ENCODE measurements around the gene APBA2. TPM values are rescaled to one million over a fixed set of nuclear protein-coding genes. Genes with fewer than 3 reads are reported as not detected.

The APBA2 gene
- total RNA-seq, 1 donor from 2014 or later, result 5.3 TPM

DNA sequence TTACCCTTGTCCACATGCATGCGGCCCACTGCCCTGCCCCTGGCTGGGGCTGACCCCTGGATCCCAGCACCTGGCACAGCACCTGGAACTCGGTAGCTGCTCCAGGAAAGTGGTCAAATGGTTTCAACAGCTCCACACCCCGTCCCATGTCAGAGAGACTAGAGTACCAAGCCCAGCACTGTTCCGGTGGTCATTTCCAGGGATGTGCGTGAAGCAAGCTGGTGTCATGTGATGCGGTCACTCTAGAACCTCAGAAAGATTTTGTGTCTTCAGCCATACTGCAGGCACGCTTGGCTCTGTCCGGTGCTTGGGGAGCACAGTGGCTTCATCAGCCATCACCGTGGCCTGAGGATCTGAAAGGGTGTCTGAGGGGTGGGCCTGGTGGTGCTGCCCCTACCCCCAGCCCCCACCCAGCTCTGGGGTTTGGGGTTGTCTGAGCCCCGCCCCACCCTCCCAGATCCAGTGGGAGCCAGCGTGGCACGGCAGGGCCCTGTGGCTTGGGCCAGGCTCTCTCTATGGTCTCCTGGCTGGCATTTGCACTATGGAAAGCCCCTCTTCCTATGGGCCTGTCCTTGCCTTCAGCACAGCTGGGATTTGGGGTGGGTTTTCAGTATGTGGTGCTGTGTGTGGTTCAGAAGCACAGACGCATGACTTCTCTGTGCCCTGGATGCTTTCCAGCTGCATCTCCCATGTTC is 15.3 kb downstream of the APBA2 start:
- Histone ChIP-seq H3K36me3 (ENCODE audit: control insufficient read depth, insufficient read depth, low read length) (no peaks in the 10 kb centered on the region), H3K27me3 (ENCODE audit: control insufficient read depth, insufficient read depth, low read length) (no peaks in the 10 kb centered on the region), H3K4me3 (ENCODE audit: low read depth, low read length) (no peak overlapping the region)
- TF ChIP-seq, protein P1, sequence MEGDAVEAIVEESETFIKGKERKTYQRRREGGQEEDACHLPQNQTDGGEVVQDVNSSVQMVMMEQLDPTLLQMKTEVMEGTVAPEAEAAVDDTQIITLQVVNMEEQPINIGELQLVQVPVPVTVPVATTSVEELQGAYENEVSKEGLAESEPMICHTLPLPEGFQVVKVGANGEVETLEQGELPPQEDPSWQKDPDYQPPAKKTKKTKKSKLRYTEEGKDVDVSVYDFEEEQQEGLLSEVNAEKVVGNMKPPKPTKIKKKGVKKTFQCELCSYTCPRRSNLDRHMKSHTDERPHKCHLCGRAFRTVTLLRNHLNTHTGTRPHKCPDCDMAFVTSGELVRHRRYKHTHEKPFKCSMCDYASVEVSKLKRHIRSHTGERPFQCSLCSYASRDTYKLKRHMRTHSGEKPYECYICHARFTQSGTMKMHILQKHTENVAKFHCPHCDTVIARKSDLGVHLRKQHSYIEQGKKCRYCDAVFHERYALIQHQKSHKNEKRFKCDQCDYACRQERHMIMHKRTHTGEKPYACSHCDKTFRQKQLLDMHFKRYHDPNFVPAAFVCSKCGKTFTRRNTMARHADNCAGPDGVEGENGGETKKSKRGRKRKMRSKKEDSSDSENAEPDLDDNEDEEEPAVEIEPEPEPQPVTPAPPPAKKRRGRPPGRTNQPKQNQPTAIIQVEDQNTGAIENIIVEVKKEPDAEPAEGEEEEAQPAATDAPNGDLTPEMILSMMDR (IDR thresholded peaks at IDR 0.05; ENCODE audit: insufficient read depth, low read length, severe bottlenecking), result no peak
- DNase-seq (ENCODE audit: low read depth) (no peak), FAIRE-seq (peak; percentile 60)

DNA sequence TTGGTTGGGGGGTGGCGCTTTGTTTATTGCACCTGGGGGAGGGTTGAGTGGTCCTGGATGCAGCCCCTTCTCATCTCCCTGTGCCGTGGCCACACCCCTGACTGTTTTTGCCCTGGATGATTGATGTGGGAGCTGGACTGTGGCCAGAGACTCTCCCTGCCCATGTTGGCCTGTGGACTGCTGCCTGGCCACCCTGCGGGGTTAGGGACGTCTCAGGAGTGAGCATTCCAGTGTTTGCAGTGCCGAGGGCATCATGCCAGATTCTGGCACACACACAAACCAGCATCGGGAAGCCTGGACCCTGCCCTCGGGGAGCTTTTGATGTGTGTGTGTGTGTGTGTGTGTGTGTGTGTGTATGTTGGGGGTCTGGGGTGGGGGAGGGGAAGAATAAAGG is 15.8 kb downstream of the APBA2 start:
- no peaks in the 10 kb centered on the region for H3K27me3 ChIP-seq (ENCODE audit: control insufficient read depth, insufficient read depth, low read length)
- TF ChIP-seq, protein P1 (IDR thresholded peaks at IDR 0.05; ENCODE audit: insufficient read depth, low read length, severe bottlenecking), result no peak
- H3K4me3 ChIP-seq (ENCODE audit: low read depth, low read length), result no peak overlapping the region
- no peaks in the 10 kb centered on the region for H3K36me3 ChIP-seq (ENCODE audit: control insufficient read depth, insufficient read depth, low read length)
- DNase-seq (ENCODE audit: low read depth) (no peak), FAIRE-seq (no peak)

DNA sequence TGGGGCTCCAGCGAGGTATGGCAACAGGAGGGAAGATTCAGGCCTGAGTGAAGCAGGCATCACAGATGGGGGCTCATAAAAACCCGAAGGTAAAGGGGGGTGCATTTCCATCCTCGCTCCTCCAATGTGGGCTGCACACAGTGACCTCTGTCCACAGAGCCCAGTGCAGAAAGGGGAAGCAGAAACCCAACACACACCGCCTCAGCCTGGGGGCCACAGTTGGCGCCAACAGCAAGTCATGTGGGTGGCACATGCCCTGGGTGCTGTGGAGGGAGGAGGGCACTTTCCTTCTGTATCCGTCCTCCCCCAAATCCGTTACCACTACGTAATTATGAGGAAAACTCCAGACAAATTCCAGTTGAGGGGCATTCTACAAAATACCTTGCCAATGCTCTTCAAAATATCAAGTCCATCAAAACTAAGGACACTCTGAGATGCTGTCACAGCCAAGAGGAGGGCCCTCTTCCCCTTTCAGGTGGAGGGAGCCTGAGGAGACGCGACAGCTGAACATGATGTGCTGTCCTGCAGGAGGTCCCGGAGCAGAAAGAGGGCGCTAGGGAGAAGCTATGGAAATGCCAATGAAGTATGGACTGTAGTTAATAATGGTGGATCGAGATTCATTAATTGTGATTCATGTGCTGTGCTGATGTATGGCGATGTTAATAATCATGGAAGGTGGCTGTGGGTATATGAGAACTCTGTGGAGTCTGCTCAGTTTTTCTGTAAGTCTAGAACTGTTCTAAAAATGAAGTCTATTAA is 16.4 kb downstream of the APBA2 start:
- no peaks in the 10 kb centered on the region for H3K27me3 ChIP-seq (ENCODE audit: control insufficient read depth, insufficient read depth, low read length)
- DNase-seq (ENCODE audit: low read depth), result no peak
- FAIRE-seq, result no peak
- no peaks in the 10 kb centered on the region for H3K36me3 ChIP-seq (ENCODE audit: control insufficient read depth, insufficient read depth, low read length)
- TF ChIP-seq, protein P1 (IDR thresholded peaks at IDR 0.05; ENCODE audit: insufficient read depth, low read length, severe bottlenecking), result no peak
- no peak overlapping the region for H3K4me3 ChIP-seq (ENCODE audit: low read depth, low read length)

DNA sequence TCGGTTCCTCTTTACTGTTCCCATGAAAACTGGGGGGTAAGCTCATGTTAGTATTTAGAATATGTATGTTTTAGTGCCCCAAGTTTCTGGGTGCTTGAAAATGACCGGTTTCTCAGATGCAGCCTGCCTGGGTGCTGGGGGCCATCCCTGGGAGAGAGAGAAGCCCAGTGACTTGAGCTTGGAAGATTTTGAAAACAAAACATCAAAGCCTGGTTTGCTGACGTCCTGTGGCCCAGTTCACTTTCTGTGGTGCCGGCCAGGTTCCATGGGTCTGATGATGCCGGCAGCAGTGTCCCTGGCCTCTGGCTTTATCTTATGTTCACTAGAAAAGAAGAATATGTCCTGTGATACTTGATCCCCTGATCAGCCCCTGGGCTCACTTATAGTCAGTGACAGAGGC is 17.1 kb downstream of the APBA2 start:
- H3K4me3 ChIP-seq (ENCODE audit: low read depth, low read length), result no peak overlapping the region
- no peak for DNase-seq (ENCODE audit: low read depth)
- no peak for FAIRE-seq
- no peaks in the 10 kb centered on the region for H3K36me3 ChIP-seq (ENCODE audit: control insufficient read depth, insufficient read depth, low read length)
- no peaks in the 10 kb centered on the region for H3K27me3 ChIP-seq (ENCODE audit: control insufficient read depth, insufficient read depth, low read length)
- TF ChIP-seq, protein P1 (IDR thresholded peaks at IDR 0.05; ENCODE audit: insufficient read depth, low read length, severe bottlenecking), result no peak

DNA sequence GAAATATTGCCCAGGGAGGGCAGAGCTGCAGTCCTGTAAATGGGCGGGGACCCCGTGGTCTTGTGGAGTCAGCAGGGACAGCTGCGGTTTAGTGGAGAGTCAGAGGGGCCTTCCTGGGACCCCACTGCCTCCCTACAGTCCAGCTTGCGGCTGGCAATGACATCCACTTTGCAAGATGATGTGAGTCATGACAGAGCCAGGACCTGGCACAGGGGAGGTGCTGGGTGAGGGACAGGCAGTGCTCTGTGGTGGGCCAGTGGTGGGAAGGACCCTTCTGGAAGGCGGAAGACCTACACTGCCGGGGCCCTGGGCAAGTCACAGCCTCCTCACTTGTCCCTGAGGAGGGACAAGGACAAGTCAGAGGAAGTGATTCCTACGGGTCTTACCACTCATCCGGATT is 17.8 kb downstream of the APBA2 start:
- FAIRE-seq, result no peak
- Histone ChIP-seq H3K4me3 (ENCODE audit: low read depth, low read length) (no peak overlapping the region), H3K36me3 (ENCODE audit: control insufficient read depth, insufficient read depth, low read length) (no peaks in the 10 kb centered on the region)

More for the DNA sequence above, 17.8 kb downstream of the APBA2 start:
- H3K27me3 ChIP-seq (ENCODE audit: control insufficient read depth, insufficient read depth, low read length), result no peaks in the 10 kb centered on the region
- DNase-seq (ENCODE audit: low read depth), result no peak
- TF ChIP-seq, protein P1 (IDR thresholded peaks at IDR 0.05; ENCODE audit: insufficient read depth, low read length, severe bottlenecking), result no peak
